Activated naive CD8-positive, alpha-beta T cell treated with anti-CD3 and anti-CD28 coated beads, Interleukin-2, amount 50 U/mL, for 24 hours (primary cell): Measurements from ENCODE around the gene HIC1.

Experiments used
- ATAC-seq: fragments of 150-1000 bp; cut with Tn5 transposase; one replicate; pipeline ENCODE4 v1.10.0; 2021
- DNase-seq: peaks from one replicate; pipeline ENCODE4 v3.0.0; 2021
- H3K27ac Mint-ChIP-seq: one replicate; pipeline ENCODE4 v1.8.0; 2021; ENCODE audit warnings: mild to moderate bottlenecking, mixed read lengths
- H3K27me3 Mint-ChIP-seq: one replicate; pipeline ENCODE4 v1.8.0; 2021; ENCODE audit warnings: mixed read lengths
- H3K36me3 Mint-ChIP-seq: one replicate; pipeline ENCODE4 v1.8.0; 2021; ENCODE audit warnings: low read depth, mixed read lengths
- H3K4me1 Mint-ChIP-seq: one replicate; pipeline ENCODE4 v1.8.0; 2021; ENCODE audit warnings: mixed read lengths
- H3K4me3 Mint-ChIP-seq: one replicate; pipeline ENCODE4 v1.8.0; 2021; ENCODE audit warnings: mild to moderate bottlenecking, moderate library complexity, mixed read lengths
- H3K9me3 Mint-ChIP-seq: one replicate; pipeline ENCODE4 v1.8.0; 2021; ENCODE audit warnings: mixed read lengths

HIC1 gene

GRCh38 chr17:2102931-2103809 is 48.3 kb downstream of the HIC1 start:
- H3K9me3 Mint-ChIP-seq, result no peaks in the 10 kb centered on the region
- peaks cover 12% of the 10 kb centered on the region for H3K36me3 Mint-ChIP-seq
- no peak overlapping the region for H3K27ac Mint-ChIP-seq
- no peak for DNase-seq
- ATAC-seq, result no peak
- H3K4me3 Mint-ChIP-seq, result no peak overlapping the region
- H3K4me1 Mint-ChIP-seq, result peaks cover 12% of the 10 kb centered on the region
- H3K27me3 Mint-ChIP-seq, result no peaks in the 10 kb centered on the region

- Mint-ChIP-seq H3K9me3 (no peaks in the 10 kb centered on the region), H3K27ac (no peak overlapping the region), H3K36me3 (peaks cover 13% of the 10 kb centered on the region), H3K4me3 (no peak overlapping the region), H3K27me3 (no peaks in the 10 kb centered on the region), H3K4me1 (peaks cover 12% of the 10 kb centered on the region)
- ATAC-seq, result no peak
- DNase-seq, result no peak
Measured at GRCh38 chr17:2105663-2106062, 50.8 kb downstream of the HIC1 start.

DNA sequence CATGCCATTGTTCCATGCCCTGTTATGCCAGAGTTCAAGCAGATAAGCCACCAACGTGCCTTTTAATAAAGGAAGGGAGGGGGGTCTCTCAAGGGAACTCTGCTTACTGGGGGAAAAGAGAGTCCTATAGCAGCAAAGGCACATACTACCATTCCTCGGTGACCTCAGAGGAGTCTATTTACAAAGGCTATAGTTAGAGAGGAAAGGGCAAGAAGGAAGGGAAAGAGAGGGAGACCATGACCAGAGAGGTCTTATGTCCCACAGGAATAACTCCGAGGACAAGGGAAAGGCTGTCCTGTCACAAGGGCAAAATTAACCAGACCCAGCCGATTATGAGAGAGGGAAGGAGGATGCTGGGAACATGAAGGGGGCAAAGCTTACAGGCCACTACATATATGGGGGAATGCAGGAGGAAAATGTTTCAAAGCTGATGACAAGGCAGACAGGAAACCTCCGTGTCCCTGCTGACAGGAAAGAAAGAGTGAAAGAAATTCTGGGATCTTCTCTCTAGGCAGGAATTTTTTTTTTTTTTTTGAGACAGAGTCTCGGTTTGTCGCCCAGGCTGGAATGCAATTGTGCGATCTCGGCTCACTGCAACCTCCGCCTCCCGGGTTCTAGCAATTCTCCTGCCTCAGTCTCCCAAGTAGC is 51.5 kb downstream of the HIC1 start:
- H3K27me3 Mint-ChIP-seq, result no peaks in the 10 kb centered on the region

DNA sequence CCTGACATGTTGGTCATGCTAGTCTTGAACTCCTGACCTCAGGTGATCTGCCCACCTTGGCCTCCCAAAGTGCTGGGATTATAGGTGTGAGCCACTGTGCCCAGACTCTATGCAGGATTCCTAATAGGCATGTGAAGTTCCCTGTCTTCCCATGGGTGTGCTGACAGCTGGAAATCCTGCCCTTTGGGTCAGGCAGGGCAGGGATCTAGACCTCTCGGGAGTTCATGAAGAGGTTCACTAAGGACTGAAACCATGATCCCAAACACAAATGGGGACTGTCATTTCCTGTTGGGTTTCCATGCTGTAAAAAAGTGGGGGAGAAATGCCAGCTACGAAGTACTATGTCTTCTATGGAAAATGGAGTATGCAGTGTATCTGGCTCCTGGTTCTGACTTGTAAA is 52.1 kb downstream of the HIC1 start:
- no peak for DNase-seq

More for the DNA sequence above, 51.5 kb downstream of the HIC1 start:
- no peaks in the 10 kb centered on the region for H3K9me3 Mint-ChIP-seq
- H3K36me3 Mint-ChIP-seq, result peaks cover 13% of the 10 kb centered on the region
- no peak overlapping the region for H3K27ac Mint-ChIP-seq
- peaks cover 10% of the 10 kb centered on the region for H3K4me1 Mint-ChIP-seq
- DNase-seq, result no peak
- no peak for ATAC-seq
- no peak overlapping the region for H3K4me3 Mint-ChIP-seq

DNA sequence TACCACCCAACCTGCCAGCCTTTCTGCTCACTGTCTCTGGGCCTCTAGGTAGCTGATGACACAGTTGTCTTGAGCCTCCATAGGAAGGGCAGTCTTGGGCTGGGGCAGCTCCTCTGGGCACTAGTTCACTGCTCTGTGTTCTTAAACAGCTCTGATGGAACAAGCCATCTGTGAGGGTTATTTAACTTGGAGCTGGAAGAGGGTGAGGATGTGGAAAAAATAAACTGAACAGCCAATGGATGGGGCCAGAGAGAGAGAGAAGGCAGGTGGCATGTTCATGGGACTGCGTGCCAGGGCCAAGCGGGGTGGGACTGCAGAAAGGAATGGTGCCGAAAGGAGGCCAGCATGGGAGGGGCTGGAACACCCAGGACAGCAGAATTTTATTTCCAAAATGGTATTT is 52.6 kb downstream of the HIC1 start:
- Mint-ChIP-seq H3K27me3 (no peaks in the 10 kb centered on the region), H3K4me3 (no peak overlapping the region), H3K36me3 (peaks cover 13% of the 10 kb centered on the region), H3K27ac (no peak overlapping the region), H3K4me1 (peaks cover 4% of the 10 kb centered on the region), H3K9me3 (no peaks in the 10 kb centered on the region)
- ATAC-seq (no peak), DNase-seq (no peak)

More for the DNA sequence above, 52.1 kb downstream of the HIC1 start:
- ATAC-seq, result no peak
- Mint-ChIP-seq H3K4me3 (no peak overlapping the region), H3K9me3 (no peaks in the 10 kb centered on the region), H3K27me3 (no peaks in the 10 kb centered on the region), H3K36me3 (peaks cover 13% of the 10 kb centered on the region), H3K4me1 (peaks cover 5% of the 10 kb centered on the region), H3K27ac (no peak overlapping the region)

DNA sequence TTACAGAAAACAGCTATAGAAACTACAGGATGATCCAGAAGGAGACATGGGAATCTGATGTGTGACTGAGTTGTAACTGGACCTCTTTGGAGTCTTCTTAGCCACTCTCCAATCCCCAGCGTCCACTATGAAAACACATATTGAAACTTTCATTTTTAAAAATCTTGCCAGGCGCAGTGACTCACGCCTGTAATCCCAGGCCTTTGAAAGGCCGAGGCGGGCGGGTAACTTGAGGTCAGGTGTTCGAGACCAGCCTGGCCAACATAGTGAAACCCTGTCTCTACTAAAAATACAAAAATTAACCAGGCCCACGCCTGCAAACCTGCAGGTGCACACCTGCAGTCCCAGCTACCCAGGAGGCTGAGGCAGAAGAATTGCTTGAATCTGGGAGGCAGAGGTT is 53.3 kb downstream of the HIC1 start:
- DNase-seq, result no peak
- Mint-ChIP-seq H3K27ac (no peak overlapping the region), H3K4me1 (no peaks in the 10 kb centered on the region), H3K36me3 (peaks cover 8% of the 10 kb centered on the region), H3K9me3 (no peaks in the 10 kb centered on the region), H3K4me3 (no peak overlapping the region), H3K27me3 (no peaks in the 10 kb centered on the region)
- no peak for ATAC-seq

DNA sequence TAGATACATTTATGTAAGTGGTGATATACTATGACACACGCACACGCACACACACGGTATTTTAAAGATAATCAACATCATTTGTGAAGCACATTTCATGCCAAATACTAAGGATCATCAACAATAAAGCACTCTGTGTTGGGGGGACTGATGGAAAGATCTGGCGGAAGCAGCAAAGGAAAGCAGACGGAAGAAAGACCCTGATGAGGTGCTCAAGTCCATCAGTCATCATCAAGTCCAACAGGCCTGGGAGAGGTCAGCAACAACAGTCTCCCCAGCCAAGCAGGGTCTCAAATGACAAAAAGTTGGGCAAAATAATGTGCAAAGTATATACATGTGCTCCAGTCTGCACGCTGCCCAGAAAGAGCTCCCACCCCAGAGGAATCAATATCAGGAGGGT is 55.5 kb downstream of the HIC1 start:
- Mint-ChIP-seq H3K36me3 (peaks cover 1% of the 10 kb centered on the region), H3K9me3 (no peaks in the 10 kb centered on the region), H3K4me1 (no peaks in the 10 kb centered on the region), H3K27me3 (no peaks in the 10 kb centered on the region), H3K27ac (no peak overlapping the region), H3K4me3 (no peak overlapping the region)
- DNase-seq, result no peak
- ATAC-seq, result no peak

DNA sequence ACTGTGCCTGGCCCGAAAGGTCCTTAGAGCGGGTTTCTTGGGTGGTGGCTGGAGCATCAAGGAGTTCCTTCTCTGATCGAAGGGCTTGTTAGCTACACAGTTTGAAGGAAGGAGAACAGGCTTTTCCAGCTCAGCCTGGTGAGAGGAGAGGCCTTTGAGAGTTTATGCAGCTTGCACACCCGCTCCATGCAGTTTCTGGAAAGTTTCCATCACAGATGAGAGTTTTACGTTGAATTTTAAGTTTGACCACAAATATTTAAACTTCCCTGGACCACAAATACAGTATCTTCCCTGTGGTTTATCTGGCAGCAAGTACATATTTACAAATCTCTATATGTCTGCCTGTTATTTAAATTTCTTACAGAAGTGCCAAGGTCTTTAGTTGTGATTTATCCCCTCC is 56.8 kb downstream of the HIC1 start:
- DNase-seq, result no peak
- no peaks in the 10 kb centered on the region for H3K27me3 Mint-ChIP-seq
- no peak overlapping the region for H3K27ac Mint-ChIP-seq
- peaks cover under 1% of the 10 kb centered on the region for H3K4me1 Mint-ChIP-seq
- H3K4me3 Mint-ChIP-seq, result no peak overlapping the region
- H3K9me3 Mint-ChIP-seq, result no peaks in the 10 kb centered on the region
- peaks cover 1% of the 10 kb centered on the region for H3K36me3 Mint-ChIP-seq
- ATAC-seq, result no peak
